Measurements from ENCODE around the gene RNF10.
"Not testable (repeated sequence)": the region's sequence is repeated elsewhere in the genome, so short reads cannot be mapped to it uniquely, and the experiment has no call there.

Gene RNF10

DNA sequence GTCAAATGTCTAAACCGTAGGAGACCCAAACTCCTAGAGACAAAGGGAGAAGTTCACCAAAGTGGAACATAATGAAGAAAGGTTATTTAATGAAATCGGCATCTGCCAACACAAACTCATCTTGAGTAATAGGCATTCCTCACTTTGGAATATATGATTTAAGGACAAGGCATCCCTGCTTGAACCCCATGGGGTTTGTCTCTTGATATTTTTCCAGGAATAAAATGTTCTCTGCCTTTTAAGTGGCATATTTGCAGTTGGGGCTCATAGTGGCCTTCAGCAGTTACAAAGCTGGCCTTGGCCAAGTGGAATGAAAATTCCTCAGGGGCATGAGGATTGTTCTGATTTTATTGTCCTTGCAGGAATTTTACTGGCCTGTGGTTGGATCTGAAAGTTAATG is 40.0 kb downstream of the RNF10 start:
- DNase-seq: no peak

GRCh38 chr12:120579179-120579578 is 45.0 kb downstream of the RNF10 start:
- DNase-seq: no peak

DNA sequence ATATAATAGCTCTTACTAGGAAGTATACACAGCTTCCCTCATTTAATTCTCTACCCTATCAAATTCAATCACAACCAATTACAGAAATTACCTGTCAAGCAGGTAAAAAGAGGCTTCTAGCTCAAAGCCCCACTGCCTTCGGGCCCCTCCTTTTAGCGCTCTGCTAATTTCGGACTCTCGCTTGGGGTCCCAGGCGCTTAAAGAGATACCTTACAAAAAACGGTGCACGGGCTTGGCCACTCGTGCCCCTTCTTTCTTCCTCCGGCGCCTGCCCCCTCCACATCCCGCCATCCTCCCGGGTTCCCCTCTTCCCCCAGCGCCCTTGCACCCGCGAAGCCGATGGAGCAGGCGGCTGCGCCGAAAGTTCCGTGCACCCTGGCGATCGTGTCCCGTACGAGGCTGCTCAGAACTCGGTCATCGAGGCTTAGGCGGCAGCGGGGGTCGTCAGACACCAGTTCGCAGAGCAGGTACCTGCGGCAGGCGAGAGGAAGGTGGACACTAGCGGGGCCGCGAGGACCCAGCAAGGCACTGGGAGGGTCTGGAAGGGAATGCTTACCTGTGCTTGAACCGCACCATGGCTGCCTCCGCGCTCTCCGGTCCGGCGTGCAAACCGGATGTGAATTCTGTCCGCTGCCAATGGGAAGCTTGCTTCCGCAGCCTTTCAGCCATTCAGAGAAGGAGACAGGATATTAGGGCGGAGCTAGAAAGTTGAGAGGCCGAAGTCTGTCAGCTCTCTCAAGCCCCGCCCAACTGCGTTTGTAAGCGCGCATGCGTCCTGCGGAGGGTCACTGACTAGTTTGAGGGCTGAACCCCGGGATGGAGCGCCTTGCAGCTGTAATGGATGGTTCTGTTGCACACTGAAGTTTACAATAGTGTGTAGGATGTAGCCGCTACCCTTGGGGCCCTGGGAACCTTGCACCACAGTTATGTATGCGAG is 46.9 kb downstream of the RNF10 start, which contains the start of gene POP5:
Gene POP5 (minus strand): TSS at position 616 of the 937 bp plus-strand sequence. CDS start 40 bp downstream, at position 576.
- DNase-seq: peak; percentile 78

- no peak for DNase-seq
Observed at GRCh38 chr12:120581998-120582397, 47.8 kb downstream of the RNF10 start.

- DNase-seq: peak; percentile 55
Observed at GRCh38 chr12:120583478-120584030, 49.4 kb downstream of the RNF10 start.

- DNase-seq: peak; percentile 82
Observed at GRCh38 chr12:120584343-120585149, 50.4 kb downstream of the RNF10 start.

GRCh38 chr12:120586206-120586605 is 52.0 kb downstream of the RNF10 start:
- DNase-seq: no peak

DNA sequence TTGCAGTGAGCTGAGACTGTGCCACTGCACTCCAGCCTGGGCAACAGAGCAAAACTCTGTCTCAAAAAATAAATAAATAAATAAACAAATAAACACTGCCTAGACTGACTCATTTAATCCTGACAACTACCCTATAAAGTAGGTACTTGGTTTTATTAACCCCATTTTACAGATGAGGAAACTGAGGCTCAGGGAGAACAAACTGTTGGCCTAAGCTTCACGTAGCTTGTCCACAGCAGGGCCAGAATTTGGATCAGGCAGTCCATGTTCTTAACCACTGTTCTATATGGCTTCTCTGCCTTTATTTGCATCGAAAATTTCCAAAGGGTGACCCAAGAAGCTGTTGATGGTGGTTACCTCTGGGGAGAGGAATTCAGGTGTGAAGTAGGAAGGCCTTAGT is 52.7 kb downstream of the RNF10 start:
- DNase-seq: no peak

GRCh38 chr12:120588371-120588770 is 54.2 kb downstream of the RNF10 start:
- DNase-seq: no peak

- DNase-seq: no peak
Observed at GRCh38 chr12:120588948-120589930, 55.1 kb downstream of the RNF10 start.

DNA sequence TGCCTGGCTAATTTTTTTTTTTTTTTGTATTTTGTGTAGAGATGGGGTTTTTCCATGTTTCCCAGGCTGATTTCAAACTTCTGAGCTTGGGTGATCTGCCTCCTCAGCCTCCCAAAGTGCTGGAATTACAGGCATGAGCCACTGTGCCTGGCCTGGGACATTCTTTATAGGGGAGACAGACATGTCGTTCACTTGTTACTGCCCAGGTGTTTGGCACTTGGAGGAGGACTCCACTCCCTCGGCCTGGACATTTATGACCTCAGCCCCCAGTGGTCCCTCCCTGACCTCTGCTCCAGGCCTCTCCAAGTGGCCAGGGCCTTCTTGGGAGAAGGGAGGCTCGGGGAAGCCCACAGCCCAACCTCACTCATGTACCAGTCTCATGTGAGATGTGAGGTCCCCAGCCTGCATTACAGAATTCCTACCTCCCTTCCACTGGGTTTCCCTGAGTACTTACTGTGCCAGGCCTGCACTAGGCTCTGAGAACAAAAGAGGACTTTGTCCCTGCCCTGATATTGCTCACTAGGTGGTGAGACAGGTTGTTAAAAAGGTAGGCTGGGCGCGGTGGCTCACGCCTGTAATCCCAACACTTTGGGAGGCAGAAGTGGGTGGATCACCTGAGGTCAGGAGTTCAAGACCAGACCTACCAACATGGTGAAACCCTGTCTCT is 56.7 kb downstream of the RNF10 start:
- no peak for DNase-seq

GRCh38 chr12:120592121-120593049 is 58.2 kb downstream of the RNF10 start:
- no peak for DNase-seq

- no peak for DNase-seq
Observed at GRCh38 chr12:120596901-120597300, 62.7 kb downstream of the RNF10 start.

- DNase-seq: no peak
Observed at GRCh38 chr12:120597861-120598260, 63.7 kb downstream of the RNF10 start.

GRCh38 chr12:120598674-120599463 is 64.7 kb downstream of the RNF10 start:
- peak; percentile 26 for DNase-seq

- DNase-seq: peak; percentile 50
Observed at GRCh38 chr12:120599672-120600552, 65.8 kb downstream of the RNF10 start.

GRCh38 chr12:120602416-120602815 is 68.3 kb downstream of the RNF10 start:
- DNase-seq: not testable (repeated sequence)

- DNase-seq: no peak
Observed at GRCh38 chr12:120610560-120610959, 76.4 kb downstream of the RNF10 start.

Measured in right kidney (tissue), 1 donor.